Spinal cord (tissue), 10 donors: ENCODE data around the gene PRR16. TPM values are rescaled to one million over a fixed set of nuclear protein-coding genes. Genes with fewer than 3 reads are reported as not detected.

Experiments used
- DNase-seq, 6 donors: peaks; one replicate each; pipeline versions ENCODE4 v3.0.0 to v3.0.0-alpha.2; 2013 to 2015; ENCODE audit warnings: low spot score in 6 of 6, low read depth in 4 of 6
- H3K27ac ChIP-seq: one replicate; pipeline ENCODE4 v1.5.1; 2013; ENCODE audit warnings: low read depth, low read length, control low read depth
- H3K27me3 ChIP-seq: one replicate; pipeline ENCODE4 v1.6.1; 2013; ENCODE audit warnings: low read length; ENCODE audit not compliant: control insufficient read depth, insufficient read depth
- H3K36me3 ChIP-seq: one replicate; pipeline ENCODE4 v1.6.1; 2013; ENCODE audit warnings: low read length; ENCODE audit not compliant: control insufficient read depth, insufficient read depth
- H3K4me1 ChIP-seq: one replicate; pipeline ENCODE4 v1.6.1; 2013; ENCODE audit warnings: low read length; ENCODE audit not compliant: control insufficient read depth, insufficient read depth
- H3K4me3 ChIP-seq: one replicate; pipeline ENCODE4 v1.5.1; 2013; ENCODE audit warnings: low read depth, low read length, control low read depth
- H3K9me3 ChIP-seq: one replicate; pipeline ENCODE4 v1.6.1; 2013; ENCODE audit warnings: low read length; ENCODE audit not compliant: control insufficient read depth, insufficient read depth
- WGBS: methylation state at CpG from one replicate; pipeline ENCODE4 v1.1.5; 2013; ENCODE audit warnings: missing lambda C conversion rate; ENCODE audit not compliant: insufficient coverage; 5-methylcytosine and 5-hydroxymethylcytosine counted together
- polyA plus RNA-seq, 2 donors: library from polyadenylated mRNA; unstranded; fragments of 120-200 nt; gene quantifications; one replicate each; pipeline ENCODE4 v1.2.1, GENCODE V29; 2013; ENCODE audit not compliant: insufficient read length in 2 of 2
- total RNA-seq, 2 donors: library from RNA; depleted of rRNA in 1 of 2; stranded (reverse); fragments of 120-200 nt in 1 of 2; fragments of >200 nt in 1 of 2; gene quantifications; one replicate each; pipeline versions ENCODE4 v1.2.3 to v1.2.4, GENCODE V29; 2013 to 2014
- donor health status: healthy.

The PRR16 gene
- total and polyA plus RNA-seq, 4 donors: 1.6 to 5.7 (median 2.6) TPM

DNA sequence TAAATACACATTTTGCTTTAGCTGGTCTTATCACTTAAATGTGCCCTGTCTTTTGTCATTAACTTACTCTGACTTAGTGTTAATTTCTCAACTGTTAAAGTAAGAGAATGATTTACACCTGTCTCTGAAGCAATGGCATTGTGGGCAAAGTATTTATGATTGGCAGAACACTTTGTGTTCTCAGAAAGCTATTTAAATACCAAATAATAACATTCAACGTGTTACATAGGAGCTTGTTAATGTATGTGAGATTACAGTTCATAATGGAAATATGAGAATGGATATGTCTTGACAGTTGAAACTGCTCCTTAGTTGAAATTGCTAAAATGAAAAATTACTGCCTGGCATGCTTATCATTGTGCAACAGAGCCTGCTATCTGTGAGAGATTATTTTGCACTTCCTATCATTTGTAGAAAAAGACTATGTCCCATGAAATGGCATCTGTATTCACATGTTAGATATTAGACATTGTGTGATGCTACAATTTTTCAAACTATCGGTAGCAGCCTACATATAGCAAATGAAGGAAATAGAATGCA is 46.1 kb downstream of the PRR16 start:
- no peak overlapping the region for H3K27ac ChIP-seq
- no CpG with 5 or more reads among the region's 2 CpGs for WGBS
- no peaks in the 10 kb centered on the region for H3K36me3 ChIP-seq
- H3K9me3 ChIP-seq: no peaks in the 10 kb centered on the region
- no peak overlapping the region for H3K4me3 ChIP-seq
- H3K4me1 ChIP-seq: no peaks in the 10 kb centered on the region
- no peak for DNase-seq
- H3K27me3 ChIP-seq: no peaks in the 10 kb centered on the region

DNA sequence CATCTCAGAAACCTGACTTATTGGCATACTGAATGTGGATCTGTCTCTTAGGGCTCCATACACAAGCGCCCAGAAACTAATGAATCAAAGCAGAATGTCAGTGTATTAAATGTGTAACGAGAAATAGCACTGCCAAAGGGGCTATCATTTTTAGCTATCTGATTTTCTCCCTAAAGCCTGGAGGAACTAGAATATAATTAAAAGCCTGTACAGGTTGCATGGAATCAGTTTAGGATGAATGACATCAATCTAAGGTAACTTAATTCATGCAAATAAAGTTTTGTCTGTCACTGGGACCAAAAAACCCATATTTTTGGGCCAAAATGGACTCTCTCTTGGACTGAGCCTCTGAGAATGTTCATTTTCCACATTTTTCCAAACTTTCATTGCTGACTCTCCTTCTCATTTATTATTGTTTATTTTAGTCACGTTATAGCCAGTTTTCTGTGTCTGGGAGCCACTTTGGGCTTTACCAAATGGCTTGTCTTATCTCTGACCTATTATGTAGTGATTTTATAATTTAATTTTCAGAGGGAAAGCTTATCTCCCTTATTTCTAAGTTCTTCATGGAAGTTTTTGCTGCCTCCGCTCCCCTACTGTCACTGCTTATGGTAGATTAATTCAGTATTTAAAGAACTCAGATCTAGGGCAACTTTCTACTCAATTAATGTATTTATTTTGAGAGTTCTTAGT is 47.0 kb downstream of the PRR16 start:
- no CpG with 5 or more reads among the region's 4 CpGs for WGBS
- H3K27me3 ChIP-seq: no peaks in the 10 kb centered on the region
- peak in 1 of 6 donors; percentile 54 for DNase-seq
- no peak overlapping the region for H3K4me3 ChIP-seq
- no peaks in the 10 kb centered on the region for H3K4me1 ChIP-seq
- no peaks in the 10 kb centered on the region for H3K9me3 ChIP-seq
- no peak overlapping the region for H3K27ac ChIP-seq
- H3K36me3 ChIP-seq: no peaks in the 10 kb centered on the region

DNA sequence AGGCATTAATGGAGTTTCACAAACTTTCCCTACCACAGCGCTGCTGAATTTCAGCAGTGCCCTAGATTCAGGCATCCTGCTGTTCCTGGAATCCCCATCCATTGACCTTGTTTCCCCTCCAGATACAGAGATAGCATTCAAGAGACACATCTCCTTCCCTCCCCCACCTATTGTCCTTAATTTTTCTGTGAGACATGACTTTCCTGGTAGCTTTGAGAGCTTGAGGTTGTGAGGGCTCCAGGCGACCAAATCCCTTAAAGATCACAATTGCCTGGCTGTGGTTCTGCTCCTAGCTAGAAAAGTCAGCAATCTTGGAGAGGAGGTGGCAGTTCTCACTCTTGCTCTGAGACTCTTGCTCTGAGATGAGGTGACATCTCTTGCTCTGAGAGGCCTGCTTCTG is 48.0 kb downstream of the PRR16 start:
- DNase-seq: no peak
- no peaks in the 10 kb centered on the region for H3K4me1 ChIP-seq
- WGBS: 10% methylated on average over 2 of the region's 2 CpGs
- no peak overlapping the region for H3K27ac ChIP-seq
- H3K4me3 ChIP-seq: no peak overlapping the region
- no peaks in the 10 kb centered on the region for H3K9me3 ChIP-seq
- H3K36me3 ChIP-seq: no peaks in the 10 kb centered on the region
- H3K27me3 ChIP-seq: no peaks in the 10 kb centered on the region

DNA sequence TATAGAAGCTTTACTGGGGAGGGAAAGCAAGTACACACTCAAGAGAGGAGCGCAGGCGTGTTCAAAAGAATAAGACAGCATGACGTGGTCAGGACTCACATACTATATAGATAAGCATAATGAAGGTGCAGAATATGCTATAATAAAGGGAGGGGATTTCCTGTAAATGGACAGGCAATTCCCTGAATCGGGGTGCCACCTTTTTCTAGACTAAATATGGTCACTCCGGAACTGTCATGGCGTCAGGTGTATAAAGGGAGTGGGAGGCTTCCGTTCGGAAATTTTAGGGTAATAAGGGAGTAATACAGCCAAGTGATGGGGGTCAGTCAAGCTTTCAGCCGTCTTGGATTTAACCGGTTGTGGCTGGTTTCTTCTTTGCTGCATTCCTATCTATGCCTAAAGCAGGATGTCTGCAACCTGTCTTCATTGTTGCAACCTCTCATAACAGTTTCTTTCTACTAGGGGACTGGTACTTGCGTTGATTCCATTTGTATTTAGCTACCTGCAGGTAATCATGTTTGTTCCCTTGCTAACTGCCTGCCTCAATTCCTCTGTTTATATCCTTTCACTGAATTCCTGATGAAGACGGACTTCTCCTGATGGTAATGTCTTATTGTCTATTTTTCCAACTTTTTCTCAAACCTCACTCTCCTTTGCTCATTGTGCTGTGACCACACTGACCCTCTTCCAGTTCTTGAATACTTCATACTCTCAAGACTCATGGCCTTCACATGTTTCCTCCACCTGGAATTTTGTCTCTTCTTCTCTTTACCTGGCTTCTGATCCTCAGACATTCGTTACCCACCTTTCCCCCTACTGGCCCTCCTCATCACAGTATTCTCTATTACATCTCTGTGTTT is 48.9 kb downstream of the PRR16 start:
- Histone ChIP-seq H3K27me3 (no peaks in the 10 kb centered on the region), H3K4me3 (no peak overlapping the region), H3K36me3 (no peaks in the 10 kb centered on the region), H3K9me3 (no peaks in the 10 kb centered on the region), H3K27ac (no peak overlapping the region), H3K4me1 (no peaks in the 10 kb centered on the region)
- no peak for DNase-seq
- WGBS: 91% methylated on average over 7 of the region's 13 CpGs

DNA sequence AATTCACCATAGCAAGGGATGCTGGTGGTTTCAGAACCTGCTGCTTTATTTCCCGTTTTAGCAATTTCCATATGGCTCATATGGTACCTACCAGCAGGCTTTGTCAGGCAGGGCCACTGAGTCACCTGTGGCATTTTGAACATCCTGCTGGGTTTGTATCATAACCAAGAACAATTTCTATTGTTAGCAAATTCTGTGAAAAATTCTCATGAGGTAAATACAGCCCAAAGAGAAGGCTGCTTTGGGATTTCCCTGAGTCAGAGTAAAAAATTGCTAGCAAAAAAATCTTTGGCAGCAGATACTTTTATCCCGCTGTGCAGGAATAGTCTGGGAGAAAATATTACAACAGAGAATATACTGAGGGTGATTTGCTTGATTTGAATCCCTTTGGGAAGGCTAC is 52.7 kb downstream of the PRR16 start:
- 43% methylated on average over 1 of the region's 2 CpGs for WGBS
- Histone ChIP-seq H3K36me3 (no peaks in the 10 kb centered on the region), H3K4me3 (no peak overlapping the region), H3K27ac (no peak overlapping the region), H3K4me1 (no peaks in the 10 kb centered on the region), H3K27me3 (no peaks in the 10 kb centered on the region), H3K9me3 (no peaks in the 10 kb centered on the region)
- peak in 2 of 6 donors; percentile 34 for DNase-seq

DNA sequence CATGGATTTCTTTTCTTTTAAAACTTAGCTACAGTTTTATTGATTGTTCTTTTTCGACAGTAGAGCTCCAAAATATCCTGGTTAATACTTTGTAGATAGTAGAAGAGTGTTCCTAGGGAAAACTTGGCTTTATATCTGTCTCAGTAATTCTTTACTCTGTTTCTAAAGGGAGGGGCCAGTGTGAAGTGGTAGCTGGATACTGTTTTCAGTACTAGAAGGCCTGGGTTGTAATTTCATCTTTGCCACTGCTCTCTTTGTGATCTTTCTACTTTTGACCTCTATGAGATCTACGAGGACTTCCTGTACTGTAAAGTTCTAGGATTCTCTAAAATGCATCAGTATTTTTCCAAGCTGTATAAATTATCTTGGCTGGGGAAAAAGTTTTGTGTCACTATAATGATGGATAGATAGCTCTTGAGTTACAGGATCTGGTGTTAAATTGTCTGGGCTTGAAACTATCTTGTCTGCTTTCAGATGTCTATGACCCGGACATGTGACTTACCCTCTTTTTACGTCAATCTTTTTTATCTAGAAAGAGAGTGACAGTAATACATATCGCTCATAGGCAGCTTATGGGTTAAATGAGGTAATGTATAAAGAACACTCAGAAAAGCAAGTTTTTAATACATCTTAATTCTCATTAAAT is 53.6 kb downstream of the PRR16 start:
- Histone ChIP-seq H3K27me3 (no peaks in the 10 kb centered on the region), H3K9me3 (no peaks in the 10 kb centered on the region), H3K4me1 (no peaks in the 10 kb centered on the region), H3K36me3 (no peaks in the 10 kb centered on the region), H3K4me3 (no peak overlapping the region), H3K27ac (no peak overlapping the region)
- no CpG with 5 or more reads among the region's 5 CpGs for WGBS
- no peak for DNase-seq

DNA sequence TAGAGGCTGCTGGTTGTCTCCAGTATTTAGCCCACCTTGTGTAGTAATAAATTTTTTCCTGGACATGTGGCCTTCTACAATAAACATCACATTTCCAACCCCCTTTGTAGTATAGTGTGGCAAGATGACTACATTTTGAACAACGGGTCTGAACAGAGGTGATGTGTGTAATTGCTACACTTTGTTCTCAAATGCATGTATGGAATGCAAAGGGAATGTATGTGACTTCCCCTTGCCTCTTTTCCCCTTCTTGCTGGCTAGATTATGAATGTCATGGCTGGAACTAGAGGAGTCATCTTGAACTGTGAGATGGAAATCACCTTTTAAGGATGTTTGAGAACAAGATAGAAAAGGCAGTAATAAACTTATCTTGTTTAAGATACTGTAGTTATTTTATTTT is 54.5 kb downstream of the PRR16 start:
- no peaks in the 10 kb centered on the region for H3K27me3 ChIP-seq
- H3K36me3 ChIP-seq: no peaks in the 10 kb centered on the region
- WGBS: no CpG with 5 or more reads among the region's 1 CpG
- no peak overlapping the region for H3K27ac ChIP-seq
- no peak overlapping the region for H3K4me3 ChIP-seq
- DNase-seq: no peak
- H3K4me1 ChIP-seq: no peaks in the 10 kb centered on the region
- no peaks in the 10 kb centered on the region for H3K9me3 ChIP-seq

DNA sequence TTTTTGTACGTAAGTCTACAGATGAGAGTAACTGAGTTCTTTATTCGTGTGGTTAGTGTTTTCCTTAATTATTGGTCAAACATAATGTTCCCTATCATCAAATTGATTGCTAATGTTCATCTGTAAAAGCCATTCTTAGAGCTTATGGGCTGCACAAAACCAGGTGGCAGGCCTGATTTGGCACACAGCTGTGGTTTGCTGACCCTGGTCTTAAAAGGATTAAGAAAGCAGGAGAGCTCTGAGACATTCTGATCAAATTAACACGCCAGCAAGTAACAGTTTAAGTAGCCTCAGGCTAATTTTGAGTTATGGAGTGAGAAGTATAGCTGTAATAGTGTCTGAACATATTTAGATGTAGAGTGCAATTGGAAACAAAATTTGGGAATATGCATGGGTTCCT is 63.2 kb downstream of the PRR16 start:
- Histone ChIP-seq H3K4me3 (no peak overlapping the region), H3K9me3 (no peaks in the 10 kb centered on the region), H3K27me3 (no peaks in the 10 kb centered on the region), H3K27ac (no peak overlapping the region), H3K36me3 (no peaks in the 10 kb centered on the region), H3K4me1 (no peaks in the 10 kb centered on the region)
- 100% methylated on average over 1 of the region's 3 CpGs for WGBS
- DNase-seq: no peak

DNA sequence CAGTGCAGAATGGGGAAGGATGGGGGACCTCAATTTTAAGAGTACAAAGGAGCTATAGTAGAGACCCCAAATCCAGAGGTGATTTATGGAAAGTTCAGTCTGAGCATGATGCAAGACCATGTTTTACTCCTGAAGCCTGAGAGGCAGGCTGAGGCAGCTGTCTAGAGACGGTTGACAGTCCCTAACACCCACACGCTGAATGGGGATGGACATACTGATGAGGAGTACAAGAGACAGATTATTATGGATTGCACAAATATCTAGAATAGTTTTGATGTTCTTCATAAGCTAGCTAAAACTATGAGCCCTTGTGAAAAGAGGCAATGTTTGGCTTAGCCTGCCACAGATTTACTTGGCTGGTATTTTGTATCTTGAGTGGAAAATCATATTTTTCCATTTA is 64.5 kb downstream of the PRR16 start:
- Histone ChIP-seq H3K27me3 (no peaks in the 10 kb centered on the region), H3K27ac (no peak overlapping the region), H3K4me1 (no peaks in the 10 kb centered on the region), H3K4me3 (no peak overlapping the region), H3K9me3 (no peaks in the 10 kb centered on the region), H3K36me3 (no peaks in the 10 kb centered on the region)
- DNase-seq: no peak
- 80% methylated on average over 1 of the region's 2 CpGs for WGBS
